Mammary epithelial cell (primary cell): ENCODE measurements around the gene KBTBD2.

Source experiments
- CTCF ChIP-seq, 2 donors: IDR thresholded peaks in 1 of 2; conservative IDR thresholded peaks in 1 of 2; 2 replicates each; pipeline ENCODE4 v1.5.1; 2011 to 2012; ENCODE audit warnings: inconsistent platforms in 2 of 2, low read length in 2 of 2, mild to moderate bottlenecking in 2 of 2, control low read depth in 1 of 2, low read depth in 1 of 2; ENCODE audit not compliant: insufficient read depth in 1 of 2; ENCODE audit errors: extremely low read depth in 1 of 2
- EZH2 ChIP-seq: IDR thresholded peaks from 2 replicates; pipeline ENCODE4 v1.6.1; 2012; ENCODE audit warnings: low read length, inconsistent platforms, borderline replicate concordance

- TF ChIP-seq EZH2 (no peak), CTCF (conservative IDR thresholded peaks at IDR 0.05 in 1 of 2, IDR thresholded peaks at IDR 0.05 in 1 of 2; ENCODE audit: extremely low read depth in 1 of 2, insufficient read depth in 1 of 2, low read depth in 1 of 2, low read length in 2 of 2) (no peak)
Measured at GRCh38 chr7:32890793-32891042, 842 bp downstream of the KBTBD2 start.
